PFSK-1 (cell line): ENCODE results near the gene ITGBL1.

ENCODE experiments used
- FOXP2 ChIP-seq: optimal IDR thresholded peaks from 2 replicates; pipeline ENCODE3; 2011; ENCODE audit warnings: borderline replicate concordance, control low read depth, inconsistent platforms; ENCODE audit not compliant: insufficient read depth; ENCODE audit errors: extremely low read length, extremely low read depth
- POLR2AphosphoS5 ChIP-seq: IDR thresholded peaks from 2 replicates; pipeline ENCODE4 v1.6.1; 2012; ENCODE audit warnings: low read depth, mild to moderate bottlenecking, control low read depth, low read length, moderate library complexity
- SIN3A ChIP-seq: IDR thresholded peaks from 2 replicates; pipeline ENCODE4 v1.6.1; 2012; ENCODE audit warnings: mild to moderate bottlenecking, low read length, moderate library complexity, borderline replicate concordance; ENCODE audit not compliant: insufficient read depth
- TAF1 ChIP-seq: IDR thresholded peaks from 2 replicates; pipeline ENCODE4 v1.6.1; 2012; ENCODE audit warnings: low read length, control low read depth, borderline replicate concordance; ENCODE audit not compliant: insufficient read depth
- TF ChIP-seq, protein P1 (sequence below), 2 experiments: IDR thresholded peaks; 2 replicates each; pipeline versions ENCODE4 v1.6.1 to v1.8.0; 2011 to 2012; ENCODE audit warnings: low read depth in 2 of 2, low read length in 2 of 2, control low read depth in 1 of 2, inconsistent platforms in 1 of 2, mild to moderate bottlenecking in 1 of 2, moderate library complexity in 1 of 2; ENCODE audit not compliant: insufficient read depth in 1 of 2

Gene ITGBL1

DNA sequence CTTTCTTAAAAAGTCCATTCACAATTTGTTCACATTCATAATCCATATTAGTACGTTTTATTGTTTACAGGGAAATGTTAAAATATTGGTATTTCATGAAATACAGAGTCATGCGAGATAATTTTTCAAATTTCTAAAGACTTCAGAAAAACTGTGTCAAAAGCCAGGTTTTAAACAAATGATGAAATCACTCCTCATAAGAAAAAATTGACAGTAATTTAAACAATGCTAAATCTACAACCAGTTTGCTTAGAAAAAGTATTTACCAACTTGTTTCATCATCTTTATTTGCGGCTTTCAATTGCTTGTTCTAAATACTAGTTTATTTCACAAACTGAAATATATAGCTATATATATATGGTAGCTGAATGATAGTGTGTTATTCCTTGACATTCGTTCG is 35.0 kb upstream of the ITGBL1 start:
- TF ChIP-seq, protein P1, sequence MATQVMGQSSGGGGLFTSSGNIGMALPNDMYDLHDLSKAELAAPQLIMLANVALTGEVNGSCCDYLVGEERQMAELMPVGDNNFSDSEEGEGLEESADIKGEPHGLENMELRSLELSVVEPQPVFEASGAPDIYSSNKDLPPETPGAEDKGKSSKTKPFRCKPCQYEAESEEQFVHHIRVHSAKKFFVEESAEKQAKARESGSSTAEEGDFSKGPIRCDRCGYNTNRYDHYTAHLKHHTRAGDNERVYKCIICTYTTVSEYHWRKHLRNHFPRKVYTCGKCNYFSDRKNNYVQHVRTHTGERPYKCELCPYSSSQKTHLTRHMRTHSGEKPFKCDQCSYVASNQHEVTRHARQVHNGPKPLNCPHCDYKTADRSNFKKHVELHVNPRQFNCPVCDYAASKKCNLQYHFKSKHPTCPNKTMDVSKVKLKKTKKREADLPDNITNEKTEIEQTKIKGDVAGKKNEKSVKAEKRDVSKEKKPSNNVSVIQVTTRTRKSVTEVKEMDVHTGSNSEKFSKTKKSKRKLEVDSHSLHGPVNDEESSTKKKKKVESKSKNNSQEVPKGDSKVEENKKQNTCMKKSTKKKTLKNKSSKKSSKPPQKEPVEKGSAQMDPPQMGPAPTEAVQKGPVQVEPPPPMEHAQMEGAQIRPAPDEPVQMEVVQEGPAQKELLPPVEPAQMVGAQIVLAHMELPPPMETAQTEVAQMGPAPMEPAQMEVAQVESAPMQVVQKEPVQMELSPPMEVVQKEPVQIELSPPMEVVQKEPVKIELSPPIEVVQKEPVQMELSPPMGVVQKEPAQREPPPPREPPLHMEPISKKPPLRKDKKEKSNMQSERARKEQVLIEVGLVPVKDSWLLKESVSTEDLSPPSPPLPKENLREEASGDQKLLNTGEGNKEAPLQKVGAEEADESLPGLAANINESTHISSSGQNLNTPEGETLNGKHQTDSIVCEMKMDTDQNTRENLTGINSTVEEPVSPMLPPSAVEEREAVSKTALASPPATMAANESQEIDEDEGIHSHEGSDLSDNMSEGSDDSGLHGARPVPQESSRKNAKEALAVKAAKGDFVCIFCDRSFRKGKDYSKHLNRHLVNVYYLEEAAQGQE (IDR thresholded peaks at IDR 0.05; ENCODE audit: insufficient read depth in 1 of 2, low read depth in 2 of 2, low read length in 2 of 2), result no peak
- TF ChIP-seq FOXP2 (no peak), POLR2AphosphoS5 (no peak), TAF1 (no peak), SIN3A (no peak)

DNA sequence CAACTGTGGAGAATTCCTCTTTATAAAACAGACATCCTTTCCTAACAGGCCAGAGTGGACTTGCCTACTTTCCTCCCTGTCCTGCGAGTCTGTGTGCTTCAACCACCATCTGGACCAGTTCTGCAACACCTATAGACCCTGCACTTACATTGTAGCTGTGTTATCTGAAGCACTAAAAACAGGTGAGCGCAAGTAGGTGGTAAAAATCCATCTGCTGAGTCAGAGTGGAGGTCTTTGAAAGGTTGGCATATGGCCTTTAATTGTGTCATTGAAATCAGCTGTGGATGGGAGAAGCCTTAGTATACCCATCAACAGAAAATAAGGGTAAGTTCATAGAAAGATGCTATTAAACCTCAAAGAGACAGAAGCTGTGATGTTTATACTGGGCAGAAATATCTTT is 28.6 kb upstream of the ITGBL1 start:
- no peak for TF ChIP-seq FOXP2
- TF ChIP-seq TAF1, result no peak
- TF ChIP-seq POLR2AphosphoS5, result no peak
- TF ChIP-seq SIN3A, result no peak
- TF ChIP-seq, protein P1 (IDR thresholded peaks at IDR 0.05; ENCODE audit: insufficient read depth in 1 of 2, low read depth in 2 of 2, low read length in 2 of 2), result no peak

DNA sequence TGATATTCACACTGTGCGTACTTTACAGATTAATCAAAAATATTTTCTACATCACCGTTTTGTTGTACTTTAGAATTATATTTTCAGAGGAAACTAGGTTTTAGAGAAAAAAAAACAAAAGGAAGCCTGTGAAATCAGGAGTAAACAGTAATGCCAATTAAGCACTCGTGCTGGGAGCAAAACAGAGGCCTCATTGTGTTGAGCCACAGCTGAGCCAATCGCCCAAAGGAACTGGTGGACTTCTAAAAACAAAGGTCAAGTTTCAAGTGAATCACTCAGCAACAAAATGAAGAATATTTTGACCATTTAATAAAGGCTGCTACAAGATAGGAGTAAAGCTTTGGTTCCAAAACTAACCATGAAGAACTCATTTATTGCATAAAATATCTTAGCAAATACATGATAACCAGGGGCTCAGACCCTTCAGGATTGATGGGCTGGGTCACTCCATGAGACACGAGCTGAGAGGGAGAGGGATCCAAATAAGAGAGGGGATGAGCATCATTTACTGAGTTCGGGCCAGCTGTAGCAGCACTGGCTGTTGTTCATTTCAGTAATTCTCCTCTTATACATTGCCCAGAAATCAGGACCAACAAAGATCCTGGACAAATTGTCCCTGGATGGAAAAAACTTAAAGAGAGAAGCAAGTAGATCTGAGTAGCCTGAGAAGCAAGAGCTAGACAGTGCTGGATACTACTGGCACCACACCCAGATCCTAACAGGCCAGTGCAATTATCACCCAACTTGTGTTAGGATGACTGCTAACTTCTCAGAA is 27.9 kb upstream of the ITGBL1 start:
- TF ChIP-seq SIN3A (no peak), POLR2AphosphoS5 (no peak), TAF1 (no peak), FOXP2 (no peak)
- TF ChIP-seq, protein P1 (IDR thresholded peaks at IDR 0.05; ENCODE audit: insufficient read depth in 1 of 2, low read depth in 2 of 2, low read length in 2 of 2), result no peak

DNA sequence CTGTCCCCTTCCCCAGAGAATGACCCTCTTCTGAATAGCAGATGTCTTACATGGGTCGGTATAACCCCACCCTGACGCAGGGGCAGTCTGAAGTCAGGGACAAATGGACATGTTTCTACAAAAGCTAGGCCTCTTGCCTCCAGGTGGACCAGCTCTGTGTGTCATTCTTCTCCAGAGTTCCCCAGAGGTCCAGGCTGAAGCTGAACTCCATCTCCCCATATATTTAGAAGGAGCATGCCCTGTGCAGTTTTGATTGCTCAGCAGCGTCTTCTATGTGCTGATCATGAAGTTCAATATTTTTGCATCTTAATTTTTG is 27.4 kb upstream of the ITGBL1 start:
- TF ChIP-seq, protein P1 (IDR thresholded peaks at IDR 0.05; ENCODE audit: insufficient read depth in 1 of 2, low read depth in 2 of 2, low read length in 2 of 2), result no peak
- no peak for TF ChIP-seq POLR2AphosphoS5
- TF ChIP-seq TAF1, result no peak
- TF ChIP-seq FOXP2, result no peak
- no peak for TF ChIP-seq SIN3A

DNA sequence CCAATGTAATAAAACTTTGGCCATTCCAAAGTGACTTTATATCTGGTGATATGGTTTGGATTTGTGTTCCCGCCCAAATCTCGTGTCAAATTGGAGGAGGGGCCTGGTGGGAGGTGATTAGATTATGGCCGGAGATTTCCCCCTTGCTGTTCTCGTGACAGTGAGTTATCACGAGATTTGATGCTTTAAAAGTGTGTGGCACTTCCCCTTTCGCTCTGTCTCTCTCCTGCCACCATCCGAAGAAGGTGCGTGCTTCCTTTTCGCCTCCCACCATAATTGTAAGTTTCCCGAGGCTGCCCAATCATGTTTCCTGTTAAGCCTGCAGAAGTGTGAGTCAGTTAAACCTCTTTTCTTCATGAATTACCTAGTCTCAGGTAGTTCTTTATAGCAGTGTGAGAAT is 26.9 kb upstream of the ITGBL1 start:
- TF ChIP-seq POLR2AphosphoS5 (no peak), TAF1 (no peak), SIN3A (no peak), FOXP2 (no peak)
- TF ChIP-seq, protein P1 (IDR thresholded peaks at IDR 0.05; ENCODE audit: insufficient read depth in 1 of 2, low read depth in 2 of 2, low read length in 2 of 2), result no peak
